ENCODE data around the gene LRP3.
"Not testable (repeated sequence)": the region's sequence is repeated elsewhere in the genome, so short reads cannot be mapped to it uniquely, and the experiment has no call there.

Gene LRP3

DNA sequence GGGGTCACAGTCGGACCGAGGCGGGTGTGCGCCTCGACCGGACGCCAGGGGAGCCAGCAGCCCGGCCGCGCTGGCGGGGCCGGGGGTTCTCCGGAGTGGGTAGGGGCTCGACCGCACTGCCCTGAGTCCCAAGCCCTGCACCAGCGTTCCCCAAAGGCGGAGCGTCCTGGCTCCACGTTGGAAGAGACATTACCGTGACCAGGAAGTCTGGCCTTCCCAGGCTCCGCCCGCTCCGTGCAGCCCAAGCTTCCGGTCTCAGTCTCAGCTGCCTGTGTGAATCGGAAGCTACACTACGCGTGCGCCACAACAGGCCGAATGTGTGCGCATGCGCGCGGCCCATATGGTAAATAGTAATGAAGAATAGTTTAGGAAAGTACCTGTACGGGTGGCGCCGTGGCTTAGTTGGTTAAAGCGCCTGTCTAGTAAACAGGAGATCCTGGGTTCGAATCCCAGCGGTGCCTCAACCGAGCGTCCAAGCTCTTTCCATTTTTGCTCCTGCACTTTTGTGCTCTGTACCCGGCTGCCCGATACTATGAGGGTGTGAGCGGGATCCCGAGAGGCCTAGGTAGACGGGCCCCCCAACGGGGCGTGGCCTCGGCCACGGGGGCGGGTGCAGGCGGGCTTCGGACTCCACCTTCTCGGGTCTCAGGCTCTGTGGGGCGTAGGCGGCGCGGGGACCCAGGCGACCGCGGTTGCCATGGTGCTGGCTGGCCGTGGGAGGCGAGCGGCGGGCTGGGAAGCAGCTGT lies 17.3 kb upstream of the LRP3 start:
- DNase-seq = peak; percentile 100

- DNase-seq = no peak
These were observed 16.6 kb upstream of the LRP3 start for GRCh38 chr19:33177417-33177979.

- DNase-seq = no peak
These were observed 7.5 kb upstream of the LRP3 start for GRCh38 chr19:33186431-33187182.

DNA sequence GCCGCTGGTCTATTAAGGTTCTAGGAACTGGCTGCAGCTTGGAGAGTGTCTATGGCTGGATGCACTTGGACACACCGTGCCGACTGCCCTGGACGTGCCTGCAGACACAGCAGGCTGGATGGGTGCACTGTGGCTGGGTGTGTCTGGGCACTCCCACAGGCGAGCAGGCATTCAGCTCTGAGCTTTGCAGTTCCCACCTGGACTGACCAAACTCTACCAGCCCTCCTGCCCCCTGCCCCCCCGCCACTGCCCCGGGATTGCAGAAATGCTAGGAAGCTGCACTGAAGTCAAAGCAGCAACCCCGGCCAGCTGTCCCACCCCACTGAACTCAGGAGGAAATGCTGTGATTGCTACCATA lies 7.0 kb upstream of the LRP3 start:
- no peak for DNase-seq

DNA sequence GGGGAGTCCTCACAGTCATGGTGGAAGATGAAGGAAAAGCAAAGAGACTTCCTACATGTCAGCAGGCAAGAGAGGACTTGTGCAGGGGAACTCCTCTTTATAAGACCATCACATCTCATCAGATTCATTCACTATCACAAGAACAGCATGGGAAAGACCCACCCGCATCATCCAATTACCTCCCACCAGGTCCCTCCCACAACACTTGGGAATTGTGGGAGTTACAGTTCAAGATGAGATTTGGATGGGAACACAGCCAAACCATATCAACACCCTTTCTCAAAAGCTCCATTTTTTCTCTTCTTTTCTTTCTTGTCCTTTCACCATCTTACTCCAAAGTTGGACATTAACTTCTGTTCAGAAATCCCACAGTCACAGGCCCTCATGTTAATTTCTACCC lies 4.7 kb upstream of the LRP3 start:
- DNase-seq = no peak

DNA sequence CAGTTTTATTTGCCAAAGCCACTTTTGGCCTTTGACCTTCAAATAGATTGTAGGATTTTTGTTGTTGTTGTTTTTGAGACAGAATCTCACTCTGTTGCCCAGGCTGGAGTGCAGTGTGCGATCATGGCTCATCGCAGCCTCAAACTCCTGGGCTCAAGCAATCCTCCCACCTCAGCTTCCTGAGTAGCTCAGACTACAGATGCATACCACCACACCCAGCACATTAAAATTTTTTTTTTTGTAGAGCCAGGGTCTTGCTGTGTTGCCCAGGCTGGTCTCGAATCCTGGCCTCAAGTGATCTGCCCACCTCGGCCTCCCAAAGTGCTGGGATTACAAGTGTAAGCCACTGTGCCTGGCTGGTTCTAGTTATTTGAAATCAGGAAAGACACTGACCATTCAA lies 3.0 kb upstream of the LRP3 start:
- not testable (repeated sequence) for DNase-seq

GRCh38 chr19:33191501-33191900 lies 2.6 kb upstream of the LRP3 start:
- DNase-seq = no peak

GRCh38 chr19:33192010-33192409 lies 2.1 kb upstream of the LRP3 start:
- no peak for DNase-seq

DNA sequence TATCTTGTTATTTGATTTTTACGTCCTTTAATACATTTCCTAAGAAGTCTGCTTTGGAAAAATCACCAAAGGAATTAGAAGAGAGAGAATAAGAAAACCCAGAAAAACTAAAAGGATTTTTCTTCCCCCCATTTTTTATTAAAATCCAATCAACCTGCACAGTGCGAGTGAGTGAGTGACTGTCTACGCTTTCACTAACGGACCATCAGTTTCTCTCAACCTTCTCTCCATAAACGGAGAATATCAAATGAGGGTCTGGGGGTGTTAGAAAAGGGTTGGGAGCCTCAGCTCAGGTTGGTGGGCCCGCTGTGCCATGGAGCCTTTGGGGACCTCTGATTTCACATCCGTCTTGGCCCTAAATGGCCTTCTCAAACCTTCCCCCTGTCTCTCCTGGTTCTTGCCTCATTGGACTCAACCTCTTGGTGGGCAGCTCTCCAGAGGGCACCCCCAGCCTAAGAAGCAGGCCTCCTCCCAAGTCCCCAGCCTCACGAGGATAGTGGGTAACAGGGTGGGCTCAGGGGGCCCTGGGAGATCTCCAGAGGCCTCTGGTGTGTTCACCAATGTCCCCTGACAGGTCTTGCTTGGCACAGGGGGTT lies 763 bp upstream of the LRP3 start:
- DNase-seq = no peak

- DNase-seq = no peak
These were observed 379 bp downstream of the LRP3 start for GRCh38 chr19:33194532-33194885.

DNA sequence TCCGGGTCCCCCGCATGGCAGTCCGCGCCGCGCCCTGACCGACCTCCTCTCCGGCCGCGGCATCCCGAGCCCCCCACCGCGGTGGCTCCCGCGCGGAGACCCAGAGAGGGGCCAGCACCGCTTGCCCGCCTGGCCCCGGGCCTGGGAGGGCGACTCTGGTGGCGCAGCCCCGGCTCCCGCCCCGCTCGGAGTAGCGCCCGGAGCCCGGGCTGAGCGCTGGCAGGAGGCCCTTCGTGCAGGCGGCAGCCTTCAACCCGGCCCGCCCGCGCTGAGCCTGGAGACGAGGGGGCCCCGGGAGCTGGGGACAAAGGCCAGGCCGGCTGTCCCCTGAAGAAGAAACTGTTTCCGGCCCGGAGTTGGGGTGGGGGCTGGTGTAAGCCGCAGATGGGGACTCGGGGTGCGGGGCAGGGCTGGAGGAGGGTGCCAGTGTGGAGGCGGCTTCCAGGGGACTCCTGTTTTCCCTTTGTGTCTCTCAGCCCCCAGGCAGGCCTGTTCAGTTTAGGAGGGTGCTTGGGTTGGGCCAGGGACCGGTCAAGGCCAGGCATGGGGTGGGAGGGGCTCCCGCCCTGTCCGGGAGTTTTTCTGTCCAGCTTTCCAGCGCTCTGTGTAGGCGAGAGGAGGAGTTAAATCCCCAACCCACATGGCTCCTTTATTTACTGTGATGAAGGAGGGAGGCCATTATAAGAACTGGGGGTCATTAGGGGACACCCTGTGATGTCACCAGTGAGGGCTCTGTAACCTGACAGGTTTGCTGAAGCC lies 935 bp downstream of the LRP3 start:
- DNase-seq = no peak

DNA sequence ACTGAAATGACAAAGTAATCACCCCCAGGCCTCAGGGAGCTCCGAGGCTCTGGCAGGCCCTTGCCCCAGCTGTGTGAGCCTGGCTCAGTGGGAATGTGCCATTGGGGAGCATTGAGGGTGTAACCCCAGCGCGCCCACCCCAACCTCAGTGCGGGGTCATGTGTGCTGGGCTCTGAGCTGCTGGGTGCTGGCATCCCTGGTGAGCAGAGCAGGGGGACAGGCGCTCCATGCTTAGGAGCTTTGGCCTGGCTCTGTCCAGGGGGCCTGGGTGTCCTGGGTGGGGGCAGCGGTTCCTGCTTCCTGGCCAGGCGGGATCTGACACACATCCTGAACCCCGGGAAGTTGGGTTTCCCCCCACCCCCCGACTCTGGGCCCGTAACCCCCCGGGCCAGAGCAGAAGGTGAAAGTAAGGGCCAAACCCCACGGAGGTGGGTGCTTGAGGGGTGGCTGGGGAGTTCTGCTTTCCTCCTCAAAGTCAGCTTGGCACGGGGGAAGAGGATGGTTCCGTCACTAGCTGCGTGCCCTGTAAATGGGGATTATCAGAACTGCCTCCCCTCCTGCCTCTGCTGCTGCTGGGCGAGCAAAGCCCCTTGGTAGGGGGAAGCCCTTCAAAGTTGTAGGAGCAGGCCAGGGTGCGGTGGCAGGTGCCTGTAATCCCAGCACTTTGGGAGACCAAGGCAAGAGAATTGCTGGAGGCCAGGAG lies 1.7 kb downstream of the LRP3 start:
- DNase-seq = no peak

DNA sequence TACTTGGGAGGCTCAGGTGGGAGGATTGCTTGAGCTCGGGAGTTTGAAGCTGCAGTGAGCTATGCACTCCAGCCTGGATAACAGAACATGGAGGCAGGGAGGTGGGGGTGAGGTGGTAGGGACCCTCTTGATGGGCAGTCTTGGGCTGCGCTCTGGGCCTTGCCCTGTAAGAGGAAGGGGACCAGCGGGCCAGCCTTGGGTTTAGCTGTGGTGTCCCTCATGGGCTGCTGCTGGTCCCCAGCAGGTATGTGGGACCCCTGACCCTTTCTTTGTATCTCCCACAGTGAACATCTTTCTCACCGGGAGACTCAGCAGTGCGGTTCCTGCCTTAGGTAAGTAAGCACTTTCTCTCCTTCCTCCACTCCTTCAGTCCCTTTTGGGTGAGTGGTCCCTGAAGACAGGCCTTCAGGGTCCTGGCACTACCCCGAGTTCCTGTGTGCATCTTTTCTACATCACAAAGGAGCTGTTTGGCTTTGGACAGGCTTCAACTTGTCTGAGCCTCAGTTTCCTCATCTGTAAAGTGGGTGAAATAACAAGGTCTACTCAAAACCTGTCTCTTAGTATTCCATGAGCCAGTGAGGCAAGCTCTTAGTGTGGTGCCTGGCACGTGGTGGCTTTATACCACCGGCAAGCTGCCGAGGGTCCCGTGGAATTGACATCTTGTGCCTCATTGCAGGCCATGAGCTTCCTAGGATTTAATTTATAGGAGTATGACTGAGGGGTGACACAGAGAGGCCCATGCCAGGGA lies 2.5 kb downstream of the LRP3 start:
- no peak for DNase-seq

- DNase-seq = no peak
These were observed 3.5 kb downstream of the LRP3 start for GRCh38 chr19:33197591-33198000.

- DNase-seq = no peak
These were observed 4.0 kb downstream of the LRP3 start for GRCh38 chr19:33198169-33198568.

GRCh38 chr19:33199441-33200265 lies 5.5 kb downstream of the LRP3 start:
- DNase-seq = no peak

- no peak for DNase-seq
These were observed 7.3 kb downstream of the LRP3 start for GRCh38 chr19:33201473-33201872.

GRCh38 chr19:33201886-33202545 lies 7.9 kb downstream of the LRP3 start:
- no peak for DNase-seq

GRCh38 chr19:33202546-33203507 lies 8.7 kb downstream of the LRP3 start:
- no peak for DNase-seq
